ENCODE results near the gene ALX1.

Gene ALX1

GRCh38 chr12:85280165-85280983, at the start of gene ALX1:
TSS of gene ALX1 (plus strand) at chr12:85280220. CDS start at chr12:85280262, 42 bp downstream.
- no peak for DNase-seq

- DNase-seq = no peak
These were observed 42.7 kb upstream of the ALX1 start for GRCh38 chr12:85237327-85237726.

GRCh38 chr12:85244561-85244960, 35.5 kb upstream of the ALX1 start:
- DNase-seq = no peak

GRCh38 chr12:85253853-85254252, 26.2 kb upstream of the ALX1 start:
- no peak for DNase-seq

DNA sequence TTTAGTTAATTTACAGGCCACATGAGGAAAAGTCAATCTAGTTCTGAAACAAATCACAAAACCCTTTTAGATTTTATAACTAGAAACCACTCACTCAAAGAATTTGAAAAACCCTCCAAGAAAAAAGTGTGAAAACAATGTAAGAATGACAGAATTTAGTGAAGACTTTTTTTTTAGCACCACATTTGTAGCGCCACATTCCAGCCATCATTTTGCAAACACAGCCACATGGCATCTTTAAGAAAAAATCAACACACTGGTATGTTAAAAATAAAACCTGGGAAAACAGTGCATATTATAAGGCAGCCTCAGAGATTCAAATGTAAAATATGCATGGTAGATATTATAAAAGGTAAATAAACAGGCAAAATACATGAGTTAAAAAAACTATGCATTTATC, 22.3 kb upstream of the ALX1 start:
- DNase-seq = no peak

DNA sequence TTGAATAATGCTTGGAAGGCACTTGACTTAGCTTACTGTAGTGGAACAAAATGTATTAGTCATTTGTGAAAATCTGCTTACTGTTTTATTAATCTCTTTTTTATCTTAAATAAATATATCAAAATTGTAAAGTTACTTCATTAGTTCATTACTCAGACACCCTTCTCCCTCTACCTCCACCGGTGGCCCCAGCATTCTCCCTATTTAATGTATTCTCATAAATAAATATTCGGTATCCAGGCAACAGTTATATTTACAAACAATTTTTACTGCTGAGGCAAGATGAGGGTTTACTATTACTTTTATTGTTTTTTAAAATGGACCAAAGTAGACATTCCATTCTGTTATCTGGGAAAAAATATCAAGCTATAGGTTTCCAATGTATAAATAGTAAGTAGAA, 19.6 kb upstream of the ALX1 start:
- no peak for DNase-seq

DNA sequence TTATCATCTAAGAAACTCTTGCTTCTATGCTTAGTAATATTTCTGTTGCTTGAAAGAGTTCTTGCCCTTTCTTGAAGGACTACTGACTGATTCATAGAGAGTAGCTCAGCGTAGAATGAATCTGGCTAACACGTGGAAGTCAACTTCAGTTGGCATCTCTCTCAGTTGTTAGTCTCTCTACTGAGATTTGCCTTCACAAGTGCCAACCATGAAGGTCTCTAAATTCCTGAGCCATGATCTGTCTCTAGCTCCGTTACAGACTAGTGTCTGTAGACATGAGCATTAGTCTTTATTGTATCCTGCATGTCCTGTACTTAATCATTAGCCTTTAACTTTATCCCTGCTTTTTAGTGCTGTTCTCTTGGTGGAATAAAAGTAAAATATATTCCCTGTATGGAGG, 19.1 kb upstream of the ALX1 start:
- DNase-seq = no peak

DNA sequence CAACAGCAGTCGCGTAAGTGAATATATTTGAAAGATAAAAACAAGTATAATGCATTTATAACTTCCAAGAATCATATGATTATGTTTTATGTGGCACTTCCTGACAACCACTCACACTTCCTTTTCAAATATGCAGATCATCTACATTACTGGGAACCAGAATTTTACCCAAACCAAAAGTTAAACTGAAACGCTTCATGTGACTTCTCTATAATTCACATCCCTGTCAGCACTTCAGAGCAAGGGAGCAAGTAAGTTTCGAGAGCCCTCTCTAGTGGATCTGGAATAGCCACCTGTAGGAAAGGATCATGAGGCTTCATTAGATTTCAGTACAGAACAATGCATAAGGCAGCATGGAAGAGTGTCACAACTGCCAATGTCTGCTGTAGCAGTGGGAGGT, 13.7 kb upstream of the ALX1 start:
- DNase-seq = no peak

DNA sequence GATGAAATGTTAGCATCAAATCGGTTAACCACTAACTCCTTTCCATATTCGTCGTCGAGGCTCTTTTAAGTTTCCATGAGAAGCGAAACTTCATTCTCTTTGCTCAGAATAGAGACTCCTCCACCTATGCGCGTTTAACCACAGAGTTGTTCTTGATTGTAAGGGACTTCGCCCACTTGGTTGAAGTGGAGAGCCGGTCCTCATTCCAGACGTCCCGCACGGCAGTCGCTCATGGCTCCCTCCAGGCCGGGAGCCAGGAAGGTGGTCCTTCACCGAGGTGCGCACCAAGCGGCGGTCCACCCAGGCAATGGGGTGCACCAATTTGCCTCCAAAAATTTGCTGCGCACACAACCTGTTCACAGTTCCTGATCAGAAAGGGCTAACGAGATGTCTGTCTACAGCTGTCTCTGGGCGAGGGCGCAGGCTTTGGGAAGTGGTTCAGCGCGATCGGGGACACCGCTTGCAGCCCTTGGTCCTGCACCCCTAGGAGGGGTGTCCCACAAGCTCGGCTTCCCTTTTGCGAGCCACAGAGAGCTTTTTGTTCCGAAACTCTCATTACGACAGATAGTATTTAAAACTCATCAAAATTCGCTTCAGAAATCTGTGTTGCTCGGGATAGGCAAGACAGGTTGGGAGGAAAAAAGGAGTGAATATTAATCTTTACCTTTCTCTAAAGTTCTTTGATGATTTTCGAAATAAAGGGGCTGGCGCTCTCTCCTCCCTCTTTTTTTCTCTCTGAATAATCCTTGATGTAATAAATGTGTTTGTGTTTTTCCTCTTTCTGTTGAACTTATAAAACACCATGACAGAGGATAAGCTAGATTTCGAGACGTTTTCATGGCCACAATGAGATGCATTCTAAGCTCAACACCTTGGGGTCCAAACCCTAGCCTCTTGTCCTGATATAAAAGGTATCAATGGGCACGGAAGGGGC, 6.4 kb upstream of the ALX1 start:
- DNase-seq = no peak

DNA sequence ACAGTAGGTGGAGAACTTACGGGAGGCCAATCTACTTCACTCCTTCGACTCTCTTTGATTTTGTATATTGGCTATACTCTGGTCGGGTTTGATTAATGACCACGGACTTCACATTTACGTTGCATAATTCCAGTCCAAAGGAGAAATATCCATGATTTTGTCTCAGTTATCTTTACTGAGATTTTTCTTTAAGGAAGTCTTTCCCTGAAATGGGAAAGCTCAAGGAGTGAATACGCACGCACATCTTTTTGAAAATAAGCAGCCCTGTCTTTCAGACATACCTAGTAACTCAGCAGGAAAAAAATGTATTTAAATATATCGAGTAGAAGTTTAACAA, 5.7 kb upstream of the ALX1 start:
- no peak for DNase-seq

DNA sequence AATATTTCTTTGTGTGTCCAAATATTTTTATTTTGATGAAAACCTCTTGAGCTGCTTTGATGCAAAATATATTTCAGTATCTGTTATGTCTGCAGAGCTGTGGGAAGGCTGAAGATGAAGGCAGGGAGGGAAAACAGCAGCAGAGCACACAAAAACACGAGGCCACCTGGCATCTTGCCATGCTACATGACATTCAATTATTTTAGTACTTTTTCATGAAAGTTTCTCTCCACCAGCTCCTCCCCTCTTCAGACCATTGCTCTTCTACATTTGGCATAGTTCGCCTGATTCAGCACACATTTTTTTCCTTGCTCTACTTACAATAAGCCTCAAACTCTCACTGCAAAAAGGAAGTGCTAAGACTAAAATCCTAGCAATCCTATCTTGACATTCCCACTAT, 4.6 kb upstream of the ALX1 start:
- DNase-seq = no peak

- no peak for DNase-seq
These were observed 2.8 kb upstream of the ALX1 start for GRCh38 chr12:85277191-85277590.

GRCh38 chr12:85277900-85278597, 2.0 kb upstream of the ALX1 start:
- DNase-seq = no peak

DNA sequence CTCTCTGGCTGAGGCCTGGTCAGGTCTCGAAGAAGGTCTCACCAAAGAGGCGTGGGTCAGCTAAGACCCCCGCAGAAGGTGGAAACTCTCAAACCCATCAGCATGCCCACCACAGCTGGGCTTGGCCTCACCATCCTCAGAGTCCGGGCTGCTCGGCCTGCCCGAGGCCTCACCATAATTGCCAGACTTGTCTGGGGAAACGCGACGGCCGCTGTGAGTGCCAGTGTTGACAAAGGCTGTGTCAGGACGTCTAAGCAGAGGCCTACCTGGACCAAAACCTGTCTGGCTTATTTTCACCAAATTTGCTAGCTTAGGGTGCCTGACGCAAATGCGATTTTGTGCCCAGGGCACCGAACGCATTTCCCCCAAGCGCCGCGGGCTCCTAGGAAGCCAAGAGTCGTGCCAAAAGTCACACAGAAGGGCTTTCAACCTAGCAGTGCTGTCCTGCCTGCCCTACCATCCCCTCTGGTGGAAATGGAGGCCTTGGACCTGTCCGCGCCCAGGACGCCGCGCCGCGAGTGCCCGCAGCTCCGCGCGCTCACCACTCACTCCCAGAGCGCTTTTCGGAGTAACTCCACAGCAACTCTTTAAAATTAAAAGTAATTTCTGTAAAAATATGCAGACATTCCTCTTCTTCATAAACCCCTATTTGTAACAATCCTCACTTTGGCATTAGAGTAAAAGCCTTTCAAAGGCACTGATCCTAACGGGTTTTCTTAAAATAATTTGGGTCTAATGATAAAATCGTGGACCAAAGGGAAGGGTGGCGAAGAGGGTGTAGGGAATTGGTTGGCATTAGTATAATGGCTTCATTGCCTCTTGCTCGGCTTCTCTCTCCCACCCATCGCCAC, 1.2 kb upstream of the ALX1 start:
- DNase-seq = no peak

GRCh38 chr12:85279449-85280164, 413 bp upstream of the ALX1 start:
- no peak for DNase-seq

DNA sequence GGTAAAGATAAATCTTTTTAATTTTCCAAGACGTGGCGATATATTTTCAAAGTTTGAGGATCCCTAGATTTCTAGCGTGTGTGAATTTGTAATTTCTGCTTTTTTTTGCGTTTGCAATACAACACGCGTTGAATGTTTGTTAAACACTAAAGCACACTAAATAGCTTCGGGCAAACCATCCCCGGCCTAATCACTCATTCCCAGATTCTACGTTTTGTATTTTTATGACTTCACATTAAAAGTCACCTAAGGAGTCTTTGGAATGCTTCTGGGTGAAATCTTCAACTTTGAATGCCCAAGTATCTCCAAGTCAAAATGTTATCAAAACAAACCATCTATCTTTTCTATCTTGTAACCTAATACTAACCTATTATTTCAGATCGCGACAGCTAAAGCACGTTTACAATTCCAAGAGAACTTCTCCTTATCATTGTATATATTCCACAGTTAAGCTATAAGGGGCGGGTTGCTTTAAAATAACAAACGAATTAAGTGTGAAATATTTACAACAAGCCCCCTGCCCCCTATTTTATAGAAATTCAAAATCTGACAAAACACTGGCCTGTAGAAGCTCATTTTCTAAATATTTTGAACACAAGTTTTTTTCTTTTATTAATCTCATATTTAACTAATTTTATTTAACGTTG, 1.1 kb downstream of the ALX1 start:
- no peak for DNase-seq

- no peak for DNase-seq
These were observed 1.8 kb downstream of the ALX1 start for GRCh38 chr12:85281636-85282312.

DNA sequence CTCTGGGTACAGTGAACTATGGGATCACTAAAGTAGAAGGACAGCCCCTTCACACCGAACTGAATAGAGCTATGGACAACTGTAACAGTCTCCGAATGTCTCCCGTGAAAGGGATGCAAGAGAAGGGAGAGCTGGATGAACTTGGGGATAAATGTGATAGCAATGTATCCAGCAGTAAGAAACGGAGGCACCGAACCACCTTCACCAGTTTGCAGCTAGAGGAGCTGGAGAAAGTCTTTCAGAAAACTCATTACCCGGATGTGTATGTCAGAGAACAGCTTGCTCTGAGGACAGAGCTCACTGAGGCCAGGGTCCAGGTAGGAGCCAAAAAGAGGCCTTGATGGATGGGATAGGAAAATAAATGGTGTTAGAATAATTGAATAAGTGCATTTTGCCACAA, 3.5 kb downstream of the ALX1 start:
- no peak for DNase-seq

GRCh38 chr12:85296362-85296761, 16.3 kb downstream of the ALX1 start:
- no peak for DNase-seq

GRCh38 chr12:85299053-85299452, 19.0 kb downstream of the ALX1 start:
- DNase-seq = no peak

- no peak for DNase-seq
These were observed 21.0 kb downstream of the ALX1 start for GRCh38 chr12:85301051-85301450.

All from KG1 (cell line).